ENCODE measurements around the gene ADORA1.
A peak's percentile ranks its signal among the peaks of the same experiment; 100 is the strongest.

Gene ADORA1

DNA sequence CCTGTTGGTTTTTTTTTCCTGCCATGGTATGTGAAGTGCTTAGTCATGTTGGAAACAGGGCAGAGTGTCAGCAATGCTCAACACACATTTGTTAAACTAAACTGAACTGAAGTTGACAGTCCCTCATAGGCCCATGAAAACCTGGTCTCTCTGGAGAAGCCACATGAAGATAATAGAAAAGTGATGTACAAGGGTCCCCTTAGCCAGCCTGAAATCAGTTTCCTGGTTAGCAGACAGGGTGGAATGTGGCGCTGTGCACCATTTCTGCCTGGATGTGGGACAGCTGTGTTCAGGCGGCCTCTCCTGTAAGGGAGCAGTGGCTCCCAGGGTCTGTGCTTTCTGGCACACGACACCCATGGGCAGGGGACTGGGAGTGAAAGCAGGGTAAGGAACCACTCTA is 68.8 kb downstream of the ADORA1 start:
- DNase-seq, result no peak

DNA sequence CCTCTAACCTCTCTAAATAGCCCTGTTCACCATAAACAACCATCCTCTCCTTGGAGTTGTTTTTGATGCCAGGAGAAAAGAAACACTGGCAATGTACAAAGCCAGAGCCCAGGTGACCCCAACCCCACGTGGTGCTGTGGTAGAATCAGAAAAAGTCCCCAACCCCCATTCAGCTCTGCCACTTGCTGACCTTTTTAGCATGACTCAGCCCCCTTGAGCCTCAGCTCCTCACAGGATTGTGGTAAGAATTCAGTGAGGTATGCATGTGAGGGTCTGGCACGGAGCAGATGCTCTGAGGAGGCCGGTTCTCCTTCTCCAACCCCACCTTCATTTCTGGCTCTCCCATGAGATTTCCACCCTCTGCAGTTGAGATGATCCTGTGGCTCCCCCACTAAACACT is 70.1 kb downstream of the ADORA1 start:
- DNase-seq, result no peak

DNA sequence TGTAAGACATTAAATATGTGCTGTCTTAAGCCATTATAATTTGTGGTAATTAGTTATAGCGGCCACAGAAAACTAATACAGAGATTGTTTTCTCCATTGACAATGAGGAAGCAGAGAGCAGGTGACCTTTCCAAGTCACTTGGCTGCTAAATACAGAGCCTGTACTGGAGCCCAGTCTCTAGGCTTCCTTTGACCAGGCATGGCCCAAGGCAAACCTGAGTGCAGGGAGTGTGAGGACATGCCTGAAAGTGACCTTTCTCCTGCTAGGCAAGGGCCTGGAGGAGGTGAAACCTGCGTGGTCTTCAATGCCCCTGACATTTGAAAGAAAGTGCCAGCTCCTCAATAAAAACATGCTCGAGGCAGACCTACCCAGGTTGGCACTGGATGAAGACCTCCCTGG is 71.5 kb downstream of the ADORA1 start:
- no peak for DNase-seq

DNA sequence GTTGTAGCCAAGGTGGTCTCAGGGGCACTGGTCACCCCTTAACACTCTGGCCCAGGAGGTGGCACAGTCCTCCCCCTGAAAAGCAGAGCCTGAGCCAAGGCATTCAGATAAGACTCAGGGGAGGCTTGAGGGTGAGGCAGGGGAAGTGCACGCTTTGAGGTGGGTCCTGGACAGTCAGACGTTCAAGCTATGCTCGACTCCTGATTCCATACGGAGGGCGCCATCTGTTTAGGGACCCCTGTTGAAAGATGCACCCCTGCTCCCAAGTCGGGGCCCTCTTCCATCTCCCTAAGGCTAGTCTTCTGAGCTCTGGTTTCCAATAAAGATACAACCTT is 71.9 kb downstream of the ADORA1 start:
- DNase-seq, result no peak

DNA sequence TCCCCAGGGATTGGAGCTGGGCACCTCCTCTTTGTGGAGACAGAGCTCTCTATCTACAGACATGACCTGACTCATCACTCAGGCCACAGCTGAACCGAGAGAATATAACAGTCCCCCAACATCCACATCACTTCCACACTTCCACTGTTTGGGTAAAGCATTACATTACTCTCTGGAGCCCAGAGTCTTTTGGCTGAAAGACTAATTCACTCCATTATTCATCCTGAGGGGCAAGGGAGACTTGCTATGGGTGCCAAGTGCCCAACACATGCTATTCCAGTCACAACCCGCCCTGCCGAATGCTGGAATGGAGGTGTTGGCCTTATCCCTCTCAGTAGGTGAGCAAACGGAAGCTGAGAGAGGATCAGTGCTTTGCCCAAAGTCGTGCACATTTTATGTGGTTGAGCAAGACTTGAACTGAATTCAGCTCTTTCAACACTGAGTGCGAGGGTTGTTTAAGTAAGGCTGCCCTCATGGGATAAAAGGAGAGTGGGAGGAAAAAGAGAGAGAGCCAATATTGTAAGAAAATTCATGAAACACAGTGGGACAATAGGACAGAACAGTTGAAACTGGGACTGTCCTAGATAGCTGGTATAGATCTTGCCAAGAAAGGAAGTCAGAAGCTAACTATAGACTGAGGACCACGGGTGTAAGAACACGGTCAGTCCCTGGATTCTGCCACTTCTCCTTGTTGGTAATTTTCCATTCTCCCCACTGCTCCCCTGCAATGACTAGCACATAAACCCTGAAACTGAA is 72.5 kb downstream of the ADORA1 start:
- no peak for DNase-seq

DNA sequence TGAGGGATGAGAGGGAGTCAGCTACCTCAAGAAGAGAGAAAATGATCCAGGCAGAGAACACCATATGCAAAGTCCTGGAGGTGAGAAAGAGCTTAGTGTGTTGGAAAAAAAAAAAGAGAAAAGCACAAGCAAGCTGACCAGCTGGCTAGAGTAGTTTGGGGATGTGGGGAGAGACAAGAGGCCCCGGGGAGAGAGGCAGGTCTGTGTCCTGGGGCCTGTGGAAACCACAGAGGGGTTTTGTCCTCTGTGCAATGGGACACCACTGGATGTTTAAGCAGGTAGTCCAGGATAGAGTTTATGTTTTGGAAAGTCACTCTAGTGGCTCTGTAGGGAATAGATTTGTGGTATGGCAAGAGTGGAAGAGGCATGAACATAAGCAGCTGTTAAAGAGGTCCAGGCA is 73.4 kb downstream of the ADORA1 start:
- DNase-seq, result no peak

DNA sequence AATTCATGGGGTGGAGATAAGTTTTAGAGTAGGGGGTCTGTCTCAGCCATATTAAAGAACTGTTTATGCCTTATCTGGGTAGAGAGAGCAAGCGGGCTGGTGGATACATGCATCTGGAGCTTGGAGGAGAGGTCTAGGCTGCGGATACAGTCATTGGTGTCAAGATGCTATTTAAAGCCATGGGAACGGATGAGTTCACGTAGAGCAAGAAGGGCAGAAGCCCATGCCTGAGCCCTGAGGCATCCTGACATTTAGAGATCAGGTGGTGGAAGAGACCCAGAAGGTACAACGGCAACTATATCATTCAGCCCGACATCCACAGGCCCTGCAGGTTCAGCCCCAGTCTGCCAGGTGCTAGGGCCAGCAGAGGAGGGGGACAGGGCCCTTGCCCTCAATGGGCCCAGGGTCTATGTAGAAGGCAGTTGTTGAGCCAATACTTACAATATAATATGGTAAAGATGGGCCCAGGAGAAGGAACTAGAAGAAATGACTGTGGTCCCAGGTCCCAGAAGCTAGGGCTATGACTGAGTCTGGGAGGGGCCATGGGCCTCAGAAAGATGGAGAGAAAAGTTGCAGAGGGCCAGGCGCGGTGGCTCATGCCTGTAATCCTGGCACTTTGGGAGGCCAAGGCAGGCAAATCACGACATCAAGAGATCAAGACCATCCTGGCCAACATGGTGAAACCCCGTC is 74.1 kb downstream of the ADORA1 start:
- DNase-seq, result no peak

DNA sequence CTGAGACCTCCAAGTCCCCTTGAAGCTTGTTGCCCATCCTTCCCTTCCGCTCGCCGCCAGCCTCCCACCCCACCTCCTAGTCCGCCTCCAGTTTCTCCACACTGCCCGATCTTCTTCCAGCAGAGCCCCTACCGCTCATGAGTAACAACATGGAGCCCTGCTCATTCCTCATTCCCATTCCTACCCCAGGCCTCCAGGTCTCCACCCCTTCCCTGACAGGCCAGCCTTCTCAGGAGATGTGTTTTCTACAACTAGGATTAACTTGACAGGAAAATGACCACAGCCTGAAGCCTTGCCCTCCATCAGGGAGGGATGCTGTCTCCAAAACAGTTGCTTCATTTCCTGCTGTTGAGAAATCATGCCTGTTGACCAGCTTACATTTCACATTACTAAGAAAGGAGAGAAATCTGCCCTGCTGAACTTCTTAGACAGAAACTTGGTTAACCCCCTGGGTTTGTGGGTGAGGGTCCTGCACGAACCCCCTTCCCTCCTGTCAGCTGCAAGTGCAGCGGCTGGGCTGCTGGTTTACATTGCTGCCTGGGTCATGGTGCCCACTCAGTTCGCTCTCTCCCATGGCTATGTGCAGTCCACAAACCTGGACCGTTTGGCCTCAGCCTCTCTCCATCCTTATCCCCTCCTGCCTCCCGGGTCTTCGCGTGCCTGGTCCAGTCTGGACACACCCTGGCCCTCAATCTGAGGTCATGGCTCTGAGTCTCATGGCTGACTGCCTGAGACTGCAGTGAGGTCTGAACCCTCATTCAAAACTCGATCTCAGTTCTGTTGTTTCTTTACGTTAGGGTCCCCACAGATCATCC is 75.1 kb downstream of the ADORA1 start:
- DNase-seq, result no peak

DNA sequence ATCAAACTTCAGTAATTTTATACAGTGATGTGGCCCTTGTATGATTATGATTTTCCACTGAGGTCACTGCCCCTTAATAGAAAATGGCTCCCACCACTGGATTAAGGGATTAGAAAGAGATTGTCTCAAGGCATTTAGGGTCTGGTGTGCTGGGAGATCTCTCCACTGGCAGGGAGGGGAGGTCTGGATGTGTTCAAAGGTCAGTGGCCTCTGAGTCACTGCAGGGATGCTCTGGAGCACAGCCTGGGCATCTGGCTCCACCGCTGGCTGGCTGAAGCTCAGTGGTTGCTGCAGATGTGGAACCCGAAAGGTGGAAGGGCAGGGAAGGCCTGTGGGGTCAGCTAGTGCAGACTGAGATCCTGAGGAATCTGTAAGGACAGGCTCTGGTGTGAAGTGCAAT is 77.2 kb downstream of the ADORA1 start:
- DNase-seq, result no peak

DNA sequence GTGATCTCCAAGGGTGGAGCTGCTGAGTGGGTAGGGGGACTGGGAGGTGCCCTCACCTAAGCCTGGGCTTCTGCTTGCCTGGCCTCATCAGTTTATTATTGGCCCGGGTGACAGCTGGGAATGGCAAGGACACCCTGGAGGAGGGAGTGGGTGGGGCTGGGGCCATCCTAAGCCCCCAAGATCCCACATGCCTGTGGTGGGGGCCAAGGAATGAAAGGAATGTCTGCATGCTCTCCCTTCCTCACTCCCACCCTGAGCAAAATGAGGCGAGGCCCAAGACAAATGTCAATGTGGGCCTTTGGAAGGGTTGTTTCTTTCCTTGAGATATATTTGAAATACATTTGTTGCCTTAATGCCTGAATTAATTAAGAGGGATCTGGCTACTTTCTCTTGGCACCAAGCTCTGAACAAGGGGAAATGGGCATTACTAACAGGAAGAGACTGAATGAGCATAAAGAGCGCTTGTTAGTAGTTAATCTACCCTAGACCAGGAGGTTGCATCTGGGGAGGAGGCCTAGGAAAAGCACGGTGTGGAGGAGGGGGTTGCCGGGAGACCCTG is 78.7 kb downstream of the ADORA1 start:
- DNase-seq, result no peak

DNA sequence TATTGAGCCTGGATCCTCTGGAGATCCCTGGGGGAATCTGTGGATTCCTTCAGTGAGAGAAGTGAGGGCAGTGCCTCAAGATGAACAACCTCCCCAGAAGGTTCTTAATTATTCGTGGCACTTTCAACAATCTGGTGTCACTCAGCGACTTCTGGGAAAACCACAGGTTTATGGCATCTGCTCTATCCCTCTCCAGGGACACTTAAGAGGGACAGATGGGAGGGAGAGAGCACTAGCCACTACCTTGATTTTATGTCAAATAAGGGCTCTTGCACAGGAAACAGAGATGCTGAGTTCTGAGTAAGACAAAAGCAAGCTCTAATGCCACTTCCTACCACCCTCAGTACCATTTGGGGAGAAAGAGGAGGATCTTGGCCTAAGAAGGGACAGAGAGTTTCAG is 80.2 kb downstream of the ADORA1 start:
- no peak for DNase-seq

DNA sequence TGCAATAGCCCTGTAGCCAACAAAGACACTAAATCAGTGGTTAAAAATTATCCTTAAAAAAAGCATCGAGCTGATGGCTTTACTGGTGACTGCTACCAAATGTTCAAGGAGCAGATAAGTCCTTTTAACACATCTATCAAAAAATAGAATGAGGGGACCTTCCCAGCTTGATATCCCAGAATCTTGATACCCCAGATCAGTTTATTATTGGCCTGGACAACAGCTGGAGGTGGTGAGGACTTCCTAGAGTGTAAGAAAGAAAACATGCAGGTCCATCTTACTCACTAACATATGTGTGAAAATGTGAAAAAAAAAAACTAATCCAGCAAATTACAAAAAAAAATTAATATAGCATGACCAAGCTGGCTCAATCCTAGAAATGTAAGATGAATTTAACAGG is 80.7 kb downstream of the ADORA1 start:
- DNase-seq, result no peak

DNA sequence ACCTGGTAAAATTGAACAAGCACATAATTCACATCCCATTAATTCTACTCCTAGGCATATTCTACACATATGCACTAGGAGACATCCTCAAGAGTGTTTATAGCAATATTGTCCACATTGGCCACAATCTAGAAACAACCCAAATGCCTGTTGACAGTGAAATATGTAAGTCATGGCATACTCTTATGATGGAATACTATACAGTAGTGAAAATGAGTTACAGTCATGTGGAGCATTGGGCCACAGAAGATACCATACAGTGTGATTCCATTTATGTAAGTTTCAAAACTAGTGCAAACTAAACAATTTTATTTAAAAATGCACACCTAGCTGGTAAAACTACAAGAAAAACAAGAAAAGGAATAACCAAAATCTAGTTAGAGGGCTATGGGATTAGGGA is 82.8 kb downstream of the ADORA1 start:
- DNase-seq, result no peak

DNA sequence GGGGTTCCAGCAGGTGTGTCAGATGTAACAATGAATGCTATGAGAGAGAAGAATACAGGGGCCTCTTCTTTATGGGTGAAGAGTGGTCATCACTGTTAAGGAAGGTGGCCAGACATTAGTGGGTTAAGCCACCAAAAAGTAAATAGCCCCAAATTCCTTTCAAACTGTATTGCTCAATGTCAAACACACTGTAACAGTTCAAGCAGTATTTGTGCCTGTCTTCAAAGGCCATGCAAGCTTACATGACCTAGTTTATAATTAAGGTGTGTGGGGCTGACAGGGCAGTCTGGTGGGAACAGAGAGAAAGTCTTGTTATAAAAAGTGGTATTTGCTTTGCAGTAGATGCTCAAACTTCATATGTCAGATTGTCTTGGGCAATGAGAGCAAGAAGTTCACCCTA is 83.5 kb downstream of the ADORA1 start:
- no peak for DNase-seq

DNA sequence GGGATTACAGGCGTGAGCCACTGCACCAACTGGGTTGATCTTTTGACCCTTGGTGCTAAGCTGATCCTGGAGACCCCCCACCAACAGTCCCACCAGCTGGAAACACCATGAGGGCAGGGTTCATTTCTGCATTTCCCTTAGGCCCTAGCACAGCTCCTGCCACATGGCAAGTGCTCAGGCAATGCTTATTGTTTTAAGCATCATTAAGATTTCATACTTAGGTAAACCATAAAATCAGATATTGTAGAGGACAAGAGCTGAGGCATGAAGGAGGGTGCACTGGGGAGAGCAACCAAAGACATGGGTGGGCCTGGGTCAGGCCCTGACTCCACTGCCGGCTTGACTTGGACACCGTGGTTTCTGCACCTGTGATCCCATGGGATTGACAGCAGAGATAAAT is 84.3 kb downstream of the ADORA1 start:
- DNase-seq, result no peak

DNA sequence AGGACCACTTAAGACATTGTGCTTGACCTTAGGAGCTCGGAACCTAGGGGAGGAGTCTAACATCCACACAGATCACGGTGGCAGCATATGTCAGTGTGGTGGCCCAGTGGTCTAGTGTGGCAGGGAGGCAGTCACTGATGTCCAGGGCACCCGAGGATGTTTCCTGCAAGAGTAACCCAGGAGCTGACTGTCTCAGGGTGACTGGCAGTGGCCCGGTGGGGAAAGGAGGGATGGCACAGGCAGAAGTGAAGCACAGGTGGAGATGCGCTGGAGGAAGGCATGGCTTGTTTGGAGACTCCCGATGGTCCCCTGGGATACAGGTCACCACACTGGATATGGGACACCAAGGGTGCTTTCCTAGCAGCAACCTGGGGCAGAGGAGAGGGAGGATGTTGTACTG is 85.6 kb downstream of the ADORA1 start:
- DNase-seq, result no peak

DNA sequence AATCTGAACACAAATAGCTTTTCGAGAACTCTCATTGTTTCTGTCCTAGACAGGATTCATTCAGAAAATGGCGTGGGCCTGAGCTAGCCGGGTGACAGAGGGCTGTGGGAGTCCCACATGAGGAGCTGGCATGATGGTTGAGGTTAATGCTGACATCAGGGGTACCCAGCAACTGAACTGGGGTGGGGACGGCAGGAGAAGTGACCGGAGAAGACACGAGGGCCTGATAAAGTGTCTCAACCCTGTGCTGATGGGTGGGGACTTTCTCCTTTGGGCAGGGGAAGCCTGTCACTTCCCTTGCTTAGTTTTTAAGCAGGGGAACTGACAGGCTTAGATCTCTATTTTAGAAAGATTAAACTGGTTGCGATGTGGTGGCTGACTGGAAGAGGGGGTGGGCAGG is 87.3 kb downstream of the ADORA1 start:
- no peak for DNase-seq

DNA sequence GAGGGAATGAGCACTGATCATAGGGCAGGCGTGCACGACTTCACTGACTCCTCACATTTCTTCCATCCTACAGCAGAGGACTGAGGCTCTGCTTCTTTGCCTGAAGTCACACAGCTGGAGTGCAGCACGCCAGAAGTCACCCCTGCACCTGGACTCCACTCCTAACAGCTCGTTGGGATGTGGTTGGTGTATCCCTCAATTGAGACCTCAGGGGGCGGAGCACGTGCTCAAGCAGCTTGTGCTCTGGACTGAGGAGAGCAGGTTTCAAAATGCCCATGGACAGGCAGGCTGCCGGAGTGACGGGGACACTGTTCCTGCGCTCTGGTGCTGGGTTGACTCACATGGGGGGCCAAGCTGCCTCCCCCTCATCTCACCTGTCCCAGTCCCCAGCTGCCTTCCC is 88.0 kb downstream of the ADORA1 start:
- no peak for DNase-seq

DNA sequence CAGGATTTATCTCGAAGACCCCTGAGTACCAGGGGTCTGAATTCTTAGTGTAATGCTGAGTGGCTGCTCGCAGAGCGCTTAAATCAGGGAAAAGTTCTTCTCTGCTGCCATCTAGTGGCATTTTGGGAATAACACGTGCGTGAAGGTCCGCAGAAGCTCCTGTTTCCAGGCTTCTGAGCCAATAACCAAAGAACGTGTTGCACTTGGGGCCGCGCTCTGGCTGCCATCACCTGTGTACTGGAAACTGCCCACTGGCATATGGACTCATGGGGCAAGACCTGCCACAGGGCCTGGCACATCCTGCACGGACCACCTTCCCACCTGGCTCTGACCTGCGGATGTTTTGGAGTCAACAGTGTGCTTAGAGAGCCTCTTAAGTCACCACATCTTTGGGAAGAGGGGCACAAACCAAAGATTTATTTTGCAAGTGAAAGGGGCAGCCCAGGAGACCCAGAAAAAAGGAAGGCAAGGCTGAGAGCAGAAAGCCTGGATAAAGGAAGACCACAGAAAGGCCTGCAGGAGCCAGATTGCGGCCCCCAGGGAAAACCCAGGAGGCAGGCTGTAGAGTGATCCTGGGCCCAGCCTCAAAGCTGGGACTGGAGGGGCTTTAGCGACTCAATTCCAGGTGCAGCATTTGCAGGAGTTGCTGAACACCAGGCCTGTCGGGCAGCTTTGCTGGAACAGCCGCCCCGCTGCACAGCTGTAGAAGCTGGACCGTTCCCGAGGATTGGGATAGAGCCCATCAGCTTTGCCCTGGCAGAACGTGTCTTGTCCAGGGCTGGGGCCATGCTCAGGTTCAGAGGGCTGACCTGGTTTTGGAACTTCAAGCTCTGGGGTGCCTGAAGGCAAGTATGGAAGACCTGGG is 89.0 kb downstream of the ADORA1 start:
- peak; percentile 45 to 56 for DNase-seq
